HG03469 (cell line): ENCODE data around the gene PDCD7.
"Not testable (repeated sequence)": the region's sequence is repeated elsewhere in the genome, so short reads cannot be mapped to it uniquely, and the experiment has no call there.

Experiments
- ATAC-seq: cut with Tn5 transposase; IDR thresholded peaks from one replicate; pipeline ENCODE4 v1.9.1; 2021; ENCODE audit warnings: mild to moderate bottlenecking, moderate library complexity, moderate number of reproducible peaks; ENCODE audit not compliant: unreplicated experiment

Gene PDCD7

GRCh38 chr15:65076486-65077290 is 56.9 kb downstream of the PDCD7 start, which contains the start of gene KBTBD13:
Gene KBTBD13, plus strand, starts transcription at chr15:65076746. Its CDS starts 70 bp downstream, at chr15:65076816.
- no peak for ATAC-seq

- not testable (repeated sequence) for ATAC-seq
These were observed 57.8 kb downstream of the PDCD7 start for GRCh38 chr15:65075607-65076395.

- ATAC-seq: not testable (repeated sequence)
These were observed 58.7 kb downstream of the PDCD7 start for GRCh38 chr15:65074946-65075345.

- ATAC-seq: no peak
These were observed 61.0 kb downstream of the PDCD7 start for GRCh38 chr15:65072617-65073016.

- no peak for ATAC-seq
These were observed 61.6 kb downstream of the PDCD7 start for GRCh38 chr15:65072027-65072426.

- no peak for ATAC-seq
These were observed 62.2 kb downstream of the PDCD7 start for GRCh38 chr15:65071381-65071811.

- no peak for ATAC-seq
These were observed 63.6 kb downstream of the PDCD7 start for GRCh38 chr15:65069779-65070546.

GRCh38 chr15:65069179-65069578 is 64.4 kb downstream of the PDCD7 start:
- no peak for ATAC-seq

GRCh38 chr15:65068403-65068788 is 65.2 kb downstream of the PDCD7 start:
- no peak for ATAC-seq

- ATAC-seq: no peak
These were observed 65.8 kb downstream of the PDCD7 start, which contains the start of gene RASL12 for GRCh38 chr15:65067645-65068402. Gene RASL12, minus strand, starts transcription at chr15:65067991. Its CDS starts 156 bp downstream, at chr15:65067835.
